ENCODE results near the gene ECEL1. TPM values are rescaled to one million over a fixed set of nuclear protein-coding genes. Genes with fewer than 3 reads are reported as not detected.

Gene ECEL1
- total RNA-seq, 4 donors from 2014 or later = 0.10 to 0.39 TPM; not detected in 2

GRCh38 chr2:232523402-232523681 is 35.7 kb upstream of the ECEL1 start:
- intact Hi-C loops (cut with DNase I; ENCODE audit: low total_unique reads) = no loop called here
- TF ChIP-seq CTCF (IDR thresholded peaks at IDR 0.05) = no peak
- no peak for TF ChIP-seq POLR2A (IDR thresholded peaks at IDR 0.05)
- H3K4me3 ChIP-seq (ENCODE audit: low read depth, poor library complexity, severe bottlenecking) = no peak overlapping the region
- 5 to 16% methylated on average over 8 to 16 of the region's 16 CpGs for WGBS, 2 donors
- no peak for DNase-seq (ENCODE audit: low spot score in 2 of 2)

DNA sequence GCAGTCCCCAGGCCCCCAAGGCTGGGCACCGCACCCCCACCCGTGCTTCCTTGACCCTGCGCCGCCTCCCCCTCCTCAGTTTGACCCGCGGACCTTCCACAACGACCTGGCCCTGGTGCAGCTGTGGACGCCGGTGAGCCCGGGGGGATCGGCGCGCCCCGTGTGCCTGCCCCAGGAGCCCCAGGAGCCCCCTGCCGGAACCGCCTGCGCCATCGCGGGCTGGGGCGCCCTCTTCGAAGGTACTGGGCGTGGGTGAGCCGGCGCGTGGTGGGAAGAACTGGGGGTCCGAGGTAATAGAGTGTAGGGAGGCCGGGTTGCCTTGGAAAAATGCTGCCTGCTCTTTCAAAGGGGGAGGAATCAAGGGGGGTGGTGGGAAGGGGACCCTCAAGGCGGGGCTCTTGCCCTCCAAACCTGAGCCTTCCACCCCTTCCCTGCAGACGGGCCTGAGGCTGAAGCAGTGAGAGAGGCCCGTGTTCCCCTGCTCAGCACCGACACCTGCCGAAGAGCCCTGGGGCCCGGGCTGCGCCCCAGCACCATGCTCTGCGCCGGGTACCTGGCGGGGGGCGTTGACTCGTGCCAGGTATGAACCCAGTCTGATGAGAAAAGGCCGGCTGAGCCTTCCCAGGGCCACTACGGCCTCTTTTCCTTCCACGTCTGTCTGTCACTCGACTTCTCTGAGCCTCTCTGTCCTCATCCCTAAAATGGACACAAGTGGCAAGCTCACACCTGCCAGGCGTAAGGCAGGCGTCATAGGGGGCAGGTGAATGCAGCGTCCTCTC is 35.2 kb upstream of the ECEL1 start:
- no peak overlapping the region for H3K4me3 ChIP-seq (ENCODE audit: low read depth, poor library complexity, severe bottlenecking)
- intact Hi-C loops (cut with DNase I; ENCODE audit: low total_unique reads) = no loop called here
- no peak for TF ChIP-seq POLR2A (IDR thresholded peaks at IDR 0.05)
- no peak for TF ChIP-seq CTCF (IDR thresholded peaks at IDR 0.05)
- no peak for DNase-seq (ENCODE audit: low spot score in 2 of 2)
- 19 to 21% methylated on average over 8 to 32 of the region's 46 CpGs for WGBS, 2 donors

DNA sequence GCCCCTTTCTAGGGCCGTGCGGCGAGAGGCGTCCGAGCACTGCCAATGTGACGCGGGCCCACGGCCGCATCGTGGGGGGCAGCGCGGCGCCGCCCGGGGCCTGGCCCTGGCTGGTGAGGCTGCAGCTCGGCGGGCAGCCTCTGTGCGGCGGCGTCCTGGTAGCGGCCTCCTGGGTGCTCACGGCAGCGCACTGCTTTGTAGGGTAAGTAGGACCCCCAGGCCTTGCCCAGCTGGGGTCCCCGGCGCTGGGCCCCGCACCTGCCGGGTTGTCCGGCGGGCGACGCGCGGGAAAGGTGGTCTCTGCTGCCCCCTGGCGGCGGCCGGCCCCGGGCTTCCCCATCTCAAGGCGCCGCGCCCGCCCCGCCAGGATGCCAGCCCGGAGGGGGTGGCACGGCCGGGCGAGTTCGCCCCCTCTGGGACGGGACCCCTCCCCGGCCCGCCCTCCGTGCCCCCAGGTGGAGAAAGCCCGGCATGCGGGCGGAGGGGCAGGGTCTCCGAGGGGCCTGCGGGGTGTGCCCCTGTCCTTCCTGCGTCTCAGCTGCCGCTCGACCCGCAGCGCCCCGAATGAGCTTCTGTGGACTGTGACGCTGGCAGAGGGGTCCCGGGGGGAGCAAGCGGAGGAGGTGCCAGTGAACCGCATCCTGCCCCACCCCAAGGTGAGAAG is 34.5 kb upstream of the ECEL1 start:
- H3K4me3 ChIP-seq (ENCODE audit: low read depth, poor library complexity, severe bottlenecking) = no peak overlapping the region
- no peak for DNase-seq (ENCODE audit: low spot score in 2 of 2)
- intact Hi-C loops (cut with DNase I; ENCODE audit: low total_unique reads) = no loop called here
- WGBS, 2 donors = 0 to 21% methylated on average over 14 of the region's 66 CpGs
- no peak for TF ChIP-seq POLR2A (IDR thresholded peaks at IDR 0.05)
- TF ChIP-seq CTCF (IDR thresholded peaks at IDR 0.05) = no peak

DNA sequence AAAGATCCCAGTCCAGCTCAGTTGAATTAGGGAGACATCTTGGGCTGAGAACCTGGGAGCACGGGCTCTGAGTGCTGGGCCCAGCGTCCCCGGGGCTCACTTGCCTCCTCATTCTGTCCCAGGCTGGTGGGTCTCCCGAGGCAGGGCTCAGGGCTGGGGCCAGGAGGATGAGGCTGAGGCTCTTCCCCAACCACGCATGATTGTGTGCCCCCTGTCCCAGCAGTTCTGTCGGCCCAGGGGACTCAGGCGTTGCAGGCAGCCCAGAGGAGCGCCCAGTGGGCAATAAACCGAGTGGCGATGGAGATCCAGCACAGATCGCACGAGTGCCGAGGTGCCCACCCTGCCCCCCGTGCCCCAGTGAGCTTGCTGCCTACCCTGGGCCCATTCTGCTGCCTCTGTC is 33.5 kb upstream of the ECEL1 start:
- TF ChIP-seq POLR2A (IDR thresholded peaks at IDR 0.05) (no peak), CTCF (IDR thresholded peaks at IDR 0.05) (no peak)
- no peak overlapping the region for H3K4me3 ChIP-seq (ENCODE audit: low read depth, poor library complexity, severe bottlenecking)
- intact Hi-C loops (cut with DNase I; ENCODE audit: low total_unique reads) = no loop called here
- no peak for DNase-seq (ENCODE audit: low spot score in 2 of 2)
- WGBS, 2 donors = 81 to 83% methylated on average over 12 to 14 of the region's 14 CpGs

- TF ChIP-seq CTCF (IDR thresholded peaks at IDR 0.05) (no peak), POLR2A (IDR thresholded peaks at IDR 0.05) (no peak)
- 64 to 78% methylated on average over 15 of the region's 15 CpGs for WGBS, 2 donors
- DNase-seq (ENCODE audit: low spot score in 2 of 2) = no peak
- H3K4me3 ChIP-seq (ENCODE audit: low read depth, poor library complexity, severe bottlenecking) = no peak overlapping the region
- intact Hi-C loops (cut with DNase I; ENCODE audit: low total_unique reads) = no loop called here
Observed at GRCh38 chr2:232520489-232520888, 32.9 kb upstream of the ECEL1 start.
